GM21390 (cell line): ENCODE results near the gene RYR3.
A peak's percentile ranks its signal among the peaks of the same experiment; 100 is the strongest.

ENCODE experiments used
- ATAC-seq: cut with Tn5 transposase; IDR thresholded peaks from one replicate; pipeline ENCODE4 v1.9.1; 2021; ENCODE audit not compliant: unreplicated experiment

Gene RYR3

DNA sequence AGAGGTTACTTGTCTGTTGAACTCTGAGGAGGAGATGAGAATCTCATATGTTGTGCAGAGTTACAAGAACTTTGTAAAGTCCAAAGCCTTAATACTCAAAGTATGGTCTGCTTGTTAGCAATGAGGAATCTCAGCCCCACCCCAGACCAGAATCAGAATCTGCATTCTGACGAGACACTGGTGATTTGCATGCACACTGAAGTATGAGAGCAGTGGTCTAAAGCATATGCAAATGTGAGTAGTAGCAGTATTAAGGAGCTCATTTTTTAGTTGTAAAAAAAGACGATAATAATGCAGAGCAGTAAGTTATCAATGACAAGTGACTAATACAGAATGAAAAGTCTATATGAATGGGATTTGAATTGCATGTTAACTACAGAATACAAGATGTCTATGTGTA is 327.7 kb downstream of the RYR3 start:
- no peak for ATAC-seq

GRCh38 chr15:33639051-33639450 is 328.3 kb downstream of the RYR3 start:
- no peak for ATAC-seq

DNA sequence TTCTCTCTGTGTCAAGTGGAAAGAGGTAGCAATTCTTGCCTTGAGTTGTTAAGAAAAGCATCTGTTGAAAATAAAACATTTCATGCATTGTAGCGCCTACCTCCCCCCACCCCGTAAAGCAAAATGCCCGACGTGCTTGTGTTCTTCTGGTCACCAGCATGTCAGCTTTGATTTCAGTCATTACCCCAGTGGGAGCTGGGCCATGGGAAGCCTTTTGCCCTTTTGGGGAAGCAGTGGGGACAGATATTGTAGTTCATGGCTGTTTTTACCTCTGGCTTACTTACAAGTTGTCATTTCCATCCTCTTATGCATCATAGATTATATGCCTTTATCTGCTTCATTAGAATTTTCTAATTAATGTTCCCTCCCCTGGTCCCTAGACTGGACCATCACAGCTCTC is 328.7 kb downstream of the RYR3 start:
- no peak for ATAC-seq

GRCh38 chr15:33639978-33640377 is 329.2 kb downstream of the RYR3 start:
- ATAC-seq: no peak

GRCh38 chr15:33641069-33641468 is 330.3 kb downstream of the RYR3 start:
- no peak for ATAC-seq

DNA sequence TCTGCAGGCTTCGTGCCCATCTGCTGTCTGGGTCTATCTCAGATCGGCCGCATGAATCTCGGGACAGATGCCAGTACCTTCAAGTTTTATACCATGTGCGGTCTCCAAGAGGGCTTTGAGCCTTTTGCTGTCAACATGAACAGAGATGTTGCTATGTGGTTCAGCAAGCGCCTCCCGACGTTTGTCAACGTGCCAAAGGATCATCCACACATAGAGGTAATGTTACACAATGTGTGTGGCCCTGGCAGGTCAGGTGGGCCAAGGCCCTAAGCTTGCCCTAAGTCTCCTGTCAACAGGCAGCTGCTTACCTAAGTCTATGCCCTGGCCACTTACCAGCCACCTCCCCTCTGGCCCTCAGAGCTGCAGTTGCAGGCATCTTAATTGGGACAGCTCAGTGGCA is 333.5 kb downstream of the RYR3 start:
- ATAC-seq: no peak

DNA sequence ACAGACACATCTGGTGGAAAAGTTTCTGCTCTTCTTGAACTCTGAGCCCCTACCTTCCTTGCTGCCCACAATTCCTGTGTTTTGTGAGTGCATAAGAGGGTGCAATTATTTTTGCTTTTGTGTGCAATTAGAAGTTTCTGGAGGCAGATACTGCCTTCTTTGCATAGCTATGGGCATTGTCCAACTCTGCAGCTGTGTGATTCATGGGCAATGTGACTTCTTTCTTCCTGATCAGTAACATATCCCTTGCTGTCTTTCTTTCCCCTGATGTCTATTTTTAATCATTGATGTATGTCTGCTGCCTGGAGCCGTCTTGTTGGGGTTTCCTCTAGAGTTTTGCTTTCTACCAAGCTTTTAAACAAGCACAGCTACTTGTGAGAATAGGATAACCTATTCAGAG is 336.0 kb downstream of the RYR3 start:
- no peak for ATAC-seq

- no peak for ATAC-seq
These were observed 338.6 kb downstream of the RYR3 start for GRCh38 chr15:33649217-33649933.

DNA sequence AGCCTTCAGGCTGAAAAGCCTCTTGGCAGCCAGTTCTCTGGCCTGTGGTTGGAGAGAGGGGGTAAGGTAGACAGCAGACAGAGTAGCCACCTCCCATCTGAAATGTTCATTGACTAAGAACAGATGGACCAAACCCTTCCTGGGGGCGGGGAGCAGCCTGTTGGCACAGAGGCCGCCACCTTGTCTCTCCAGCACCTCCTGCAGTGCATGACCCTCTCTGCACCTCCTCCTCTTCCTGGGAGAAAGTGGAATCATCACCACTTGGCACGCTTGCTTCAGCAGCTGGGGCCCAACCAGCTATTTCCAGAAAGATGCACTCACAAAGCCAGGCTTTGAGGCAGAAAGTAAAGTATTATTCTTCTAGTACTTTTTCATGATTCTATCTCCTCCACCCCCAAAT is 344.1 kb downstream of the RYR3 start:
- ATAC-seq: no peak

DNA sequence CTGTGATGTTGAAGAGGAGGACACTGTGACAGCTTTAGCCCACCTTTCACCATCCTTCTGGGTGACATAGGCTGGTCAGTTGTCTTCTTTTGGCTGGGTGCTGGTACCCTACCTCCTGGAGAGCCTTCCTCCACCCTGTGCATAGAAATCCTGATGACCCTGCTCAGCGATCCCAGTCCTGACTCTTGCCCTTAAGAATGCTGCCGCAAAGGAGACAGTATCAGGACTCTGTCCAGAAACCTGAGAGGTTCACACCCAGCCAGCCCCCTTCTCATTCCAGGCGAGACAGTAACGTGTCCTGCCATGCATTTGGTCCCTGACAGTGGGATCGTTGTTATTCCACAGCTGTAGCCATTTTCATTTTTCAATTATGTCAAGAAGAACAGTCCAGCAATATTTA is 344.7 kb downstream of the RYR3 start:
- no peak for ATAC-seq

GRCh38 chr15:33656168-33656567 is 345.4 kb downstream of the RYR3 start:
- no peak for ATAC-seq

GRCh38 chr15:33660151-33660550 is 349.4 kb downstream of the RYR3 start:
- no peak for ATAC-seq

GRCh38 chr15:33662014-33662413 is 351.2 kb downstream of the RYR3 start:
- no peak for ATAC-seq

GRCh38 chr15:33664947-33665346 is 354.2 kb downstream of the RYR3 start:
- ATAC-seq: no peak

- no peak for ATAC-seq
These were observed 359.8 kb downstream of the RYR3 start for GRCh38 chr15:33670567-33670966.

- peak; percentile 88 for ATAC-seq
These were observed 360.7 kb downstream of the RYR3 start for GRCh38 chr15:33671456-33671855.

DNA sequence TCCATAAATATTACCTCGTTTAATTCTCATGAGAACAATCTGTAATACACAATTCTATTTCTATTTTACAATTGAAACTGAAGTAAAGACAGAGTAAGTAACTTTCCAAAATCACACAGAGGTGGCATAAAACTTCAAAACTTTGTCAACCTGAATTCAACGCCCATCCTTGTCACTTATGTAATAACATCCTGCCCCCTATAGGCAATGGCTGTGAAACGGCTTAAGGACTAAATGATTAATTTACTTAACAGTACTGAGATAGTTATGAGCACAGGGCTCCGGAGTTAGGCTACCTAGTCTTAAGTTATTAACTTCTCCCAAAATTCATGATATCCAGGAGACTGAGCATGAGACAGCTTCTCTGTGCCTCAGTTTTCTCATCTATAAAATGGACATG is 364.5 kb downstream of the RYR3 start:
- ATAC-seq: no peak

DNA sequence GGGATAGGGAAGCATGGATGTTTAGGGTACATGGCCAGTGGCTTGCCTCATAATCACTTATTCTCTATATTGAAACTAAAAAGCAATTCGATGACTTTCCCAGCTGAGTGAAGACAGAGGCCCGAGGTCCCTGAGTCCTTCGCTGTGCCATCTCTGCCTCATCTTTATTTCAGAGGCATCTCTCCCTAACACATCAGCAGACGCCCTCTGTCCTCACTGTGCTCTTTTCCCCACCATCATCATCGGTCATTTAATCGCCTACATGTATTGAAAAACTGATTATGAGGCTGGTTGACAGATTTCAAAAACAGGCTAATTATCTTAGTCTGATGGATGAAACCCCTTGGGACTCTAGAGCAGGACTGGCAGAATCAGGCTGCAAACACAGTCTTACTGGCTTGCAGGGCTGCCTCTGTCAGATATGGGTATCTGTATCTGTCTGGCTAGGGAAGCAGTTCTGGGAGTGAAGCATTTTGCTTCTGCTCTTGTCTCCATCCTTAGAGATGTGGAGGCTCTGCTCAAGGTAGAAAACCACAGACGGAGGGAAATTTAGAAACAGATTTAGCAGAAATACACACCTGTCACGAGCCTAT is 366.6 kb downstream of the RYR3 start:
- no peak for ATAC-seq

DNA sequence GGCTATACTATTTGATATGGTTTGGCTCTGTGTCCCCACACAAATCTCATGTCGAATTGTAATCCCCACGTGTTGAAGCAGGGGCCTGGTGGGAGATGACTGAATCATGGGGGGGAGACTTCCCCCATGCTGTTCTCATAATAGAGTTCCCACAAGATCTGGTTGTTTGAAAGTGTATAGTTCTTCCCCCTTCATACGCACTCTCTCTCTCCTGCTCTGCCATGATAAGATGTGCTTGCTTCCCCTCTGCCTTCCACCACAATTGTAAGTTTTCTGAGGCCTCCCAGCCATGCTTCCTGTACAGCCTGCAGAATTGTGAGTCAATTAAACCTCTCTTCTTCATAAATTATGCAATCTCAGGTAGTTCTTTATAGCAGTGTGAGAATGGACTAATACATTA is 367.4 kb downstream of the RYR3 start:
- no peak for ATAC-seq

DNA sequence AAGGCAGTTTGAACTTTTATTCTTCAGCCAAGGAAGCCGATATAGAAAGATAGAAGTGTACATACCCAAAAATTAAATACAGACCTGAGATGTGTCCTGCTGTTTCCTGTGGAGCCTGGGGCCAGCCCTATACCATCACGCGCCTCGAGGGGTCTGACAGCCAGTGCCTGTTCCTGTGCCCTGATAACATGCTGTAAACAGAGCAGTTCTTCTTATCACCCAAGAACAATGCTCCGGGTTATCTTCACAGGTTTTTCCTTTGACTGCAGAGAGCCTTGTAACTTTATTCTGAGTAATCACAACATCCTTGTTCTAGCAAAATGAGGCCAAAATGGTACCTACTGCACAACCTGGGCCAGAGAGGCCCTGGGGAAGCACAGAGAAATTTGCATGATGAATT is 367.8 kb downstream of the RYR3 start:
- ATAC-seq: no peak

- no peak for ATAC-seq
These were observed 368.3 kb downstream of the RYR3 start for GRCh38 chr15:33679061-33679460.

DNA sequence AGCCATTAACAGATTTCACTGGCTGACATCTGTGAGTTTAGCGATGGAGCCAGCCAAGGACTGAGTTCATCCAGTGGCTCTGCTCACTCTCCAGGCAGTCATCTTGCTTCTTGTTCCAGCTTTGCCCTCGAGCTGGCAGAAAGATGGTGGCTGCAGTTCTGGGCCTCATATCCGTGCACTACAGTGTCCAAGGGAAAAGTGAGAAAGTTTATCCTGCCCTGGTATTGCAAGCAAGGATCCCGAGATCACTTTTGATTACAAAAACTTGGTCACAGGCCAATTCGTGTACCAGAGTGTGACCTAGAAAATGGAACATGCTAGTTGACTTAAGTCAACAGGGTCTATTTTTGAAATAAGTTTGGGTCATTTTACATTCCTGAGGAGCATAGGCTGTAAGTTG is 369.6 kb downstream of the RYR3 start:
- ATAC-seq: no peak

DNA sequence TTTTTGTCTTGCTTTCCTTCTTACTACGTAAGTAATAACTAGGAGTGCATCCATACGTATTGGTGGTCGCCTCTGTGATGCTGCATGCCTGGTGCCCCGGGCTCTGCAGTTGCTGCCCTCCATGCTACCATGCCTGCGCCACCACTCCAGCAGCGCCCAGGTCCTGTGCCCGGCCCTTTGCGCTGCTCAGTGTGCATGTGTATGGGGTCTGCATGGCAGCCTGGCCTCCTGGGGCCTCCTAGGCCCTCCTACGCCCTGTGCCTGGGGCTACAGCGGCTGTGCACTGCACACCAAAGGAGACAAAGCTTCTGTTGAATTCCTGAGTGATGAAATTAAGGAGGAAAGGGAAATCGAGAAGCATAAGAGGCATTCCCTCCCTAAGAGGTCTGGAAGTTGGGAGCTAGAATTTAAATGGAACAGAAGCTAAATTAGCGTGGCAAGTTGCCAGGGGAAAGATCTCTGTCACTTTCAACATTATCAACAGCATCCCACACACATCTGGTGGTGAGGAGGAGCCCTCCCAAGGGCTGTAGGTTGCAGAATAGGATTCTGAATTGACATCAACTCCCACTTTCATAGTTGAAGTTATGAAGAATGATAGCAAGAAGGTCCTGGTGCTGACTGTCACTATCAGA is 382.5 kb downstream of the RYR3 start:
- ATAC-seq: no peak
